Activated CD8-positive, alpha-beta memory T cell treated with anti-CD3 and anti-CD28 coated beads, Interleukin-2, amount 10 ng/mL, durations not matched to agents 7 days and 5 days (primary cell): ENCODE data around the gene LCP2. TPM values are rescaled to one million over a fixed set of nuclear protein-coding genes. Genes with fewer than 3 reads are reported as not detected.
A peak's percentile ranks its signal among the peaks of the same experiment; 100 is the strongest.

ENCODE experiments used
- ATAC-seq: fragments of 150-1000 bp; cut with Tn5 transposase; one replicate; pipeline ENCODE4 v1.10.0; 2021; ENCODE audit warnings: moderate library complexity
- CTCF ChIA-PET: fragments of 350-600 bp; sonication (Branson Sonifier 250); formaldehyde crosslinking; loops from one replicate; lab custom pipeline; 2021; ENCODE audit warnings: antibody characterized with exemption; lab: Charles Lee
- DNase-seq: peaks from one replicate; pipeline ENCODE4 v3.0.0-alpha.2; 2020
- H3K27ac Mint-ChIP-seq: one replicate; pipeline ENCODE4 v1.8.0; 2021; ENCODE audit warnings: mild to moderate bottlenecking, mixed read lengths
- H3K27me3 Mint-ChIP-seq: one replicate; pipeline ENCODE4 v1.8.0; 2021; ENCODE audit warnings: mixed read lengths
- H3K36me3 Mint-ChIP-seq: one replicate; pipeline ENCODE4 v1.8.0; 2021; ENCODE audit warnings: mild to moderate bottlenecking, mixed read lengths
- H3K4me1 Mint-ChIP-seq: one replicate; pipeline ENCODE4 v1.8.0; 2021; ENCODE audit warnings: mixed read lengths
- H3K4me3 Mint-ChIP-seq: one replicate; pipeline ENCODE4 v1.8.0; 2021; ENCODE audit warnings: mild to moderate bottlenecking, moderate library complexity, mixed read lengths
- H3K9me3 Mint-ChIP-seq: one replicate; pipeline ENCODE4 v1.8.0; 2022; ENCODE audit warnings: low read depth, mixed read lengths
- total RNA-seq, 2 experiments: library from RNA; stranded (reverse); gene quantifications; one replicate each; pipeline ENCODE4 v1.2.3, GENCODE V29; 2021

LCP2 gene
- total RNA-seq, 2 experiments from 2014 or later: 393 to 419 TPM

DNA sequence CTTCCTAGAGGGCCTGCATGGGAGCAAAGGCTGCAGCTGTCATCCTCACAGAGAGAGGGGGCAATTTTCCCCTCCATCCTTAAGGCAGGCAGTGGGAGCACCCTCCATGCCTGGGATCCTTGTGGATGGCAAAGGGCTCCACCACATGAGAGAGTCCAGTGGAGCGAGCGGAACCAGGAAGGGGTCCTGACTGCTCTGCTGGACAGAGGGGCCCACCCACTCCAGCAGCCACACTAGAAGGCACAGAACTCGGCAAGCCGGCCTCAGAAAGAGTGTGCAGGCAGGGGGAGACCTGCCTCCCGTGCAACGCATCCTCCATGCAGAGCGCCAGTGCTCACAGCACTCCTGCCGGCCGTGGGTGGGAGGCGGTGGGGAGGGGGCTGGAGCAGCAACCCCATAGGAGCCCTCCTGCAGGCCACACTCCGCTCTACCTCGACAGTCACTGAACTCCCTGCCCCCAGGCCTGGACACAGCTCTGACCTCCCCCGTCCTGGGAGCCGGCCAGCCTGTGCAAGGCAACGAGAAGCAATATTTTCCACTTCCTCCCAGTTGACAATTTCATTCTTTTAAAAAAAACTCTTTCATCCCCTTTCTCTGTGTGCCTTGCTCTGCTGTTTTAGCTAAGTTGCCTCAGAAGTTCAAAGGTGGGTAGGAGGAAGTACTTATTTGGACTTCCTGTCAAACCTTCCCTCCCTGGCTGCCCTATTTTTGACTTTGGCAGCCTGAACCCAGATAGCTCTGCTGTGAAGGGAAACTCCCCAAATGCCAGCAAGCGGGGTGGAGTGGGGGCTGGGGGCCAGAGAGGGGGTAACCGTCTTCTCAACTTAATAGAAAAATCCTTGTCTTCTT lies 5.3 kb upstream of the LCP2 start:
- Mint-ChIP-seq H3K4me1 (peaks cover 66% of the 10 kb centered on the region), H3K36me3 (no peaks in the 10 kb centered on the region)
- ATAC-seq: peak; percentile 94

DNA sequence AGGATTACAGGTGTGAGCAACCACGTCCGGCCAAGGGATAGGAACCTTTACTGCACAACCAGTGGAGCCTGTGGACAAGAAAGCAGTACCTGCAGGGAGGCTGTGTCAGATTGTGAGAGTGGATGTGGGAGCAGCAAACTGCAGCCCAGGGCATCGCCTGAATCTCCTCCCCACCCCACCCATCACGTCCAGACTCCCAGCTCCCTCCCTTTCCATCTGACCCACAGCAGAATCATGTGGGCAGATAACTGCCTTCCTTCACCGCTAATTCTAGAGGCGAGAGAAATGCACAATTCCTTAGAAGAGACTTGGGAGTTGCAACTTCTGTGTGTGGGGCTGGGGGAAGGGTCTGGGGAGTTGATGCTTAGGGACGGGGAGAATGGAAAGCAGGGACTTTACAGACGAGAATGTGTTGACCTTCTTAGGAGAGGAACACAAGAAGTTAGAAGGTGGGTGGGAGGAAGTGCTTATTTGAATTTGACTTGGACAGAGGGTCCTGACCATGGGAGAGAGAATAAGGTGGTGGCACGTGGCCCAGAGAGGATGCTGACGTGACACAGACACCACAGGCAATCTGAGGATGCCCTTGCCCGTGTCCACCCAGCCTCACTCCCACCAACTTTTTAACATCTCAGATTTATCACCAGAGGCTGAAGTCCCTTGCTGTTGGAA lies 4.5 kb upstream of the LCP2 start:
- DNase-seq (no peak), ATAC-seq (no peak)
- Mint-ChIP-seq H3K9me3 (no peaks in the 10 kb centered on the region), H3K36me3 (peaks cover 5% of the 10 kb centered on the region), H3K27me3 (no peaks in the 10 kb centered on the region), H3K27ac (peak overlapping the region; percentile 94), H3K4me3 (peak overlapping the region; percentile 62), H3K4me1 (peaks cover 68% of the 10 kb centered on the region)
- CTCF ChIA-PET: interaction anchor here (1.1 to 22.2 kb wide), 6 partner anchors 8 to 76 kb away, joined by 4 to 499 read pairs (median 8); no protein-coding TSS in a partner anchor

More for the DNA sequence above, 5.3 kb upstream of the LCP2 start:
- peak; percentile 71 for DNase-seq
- Mint-ChIP-seq H3K9me3 (no peaks in the 10 kb centered on the region), H3K27ac (peak overlapping the region; percentile 94), H3K4me3 (peak overlapping the region; percentile 62), H3K27me3 (no peaks in the 10 kb centered on the region)
- CTCF ChIA-PET: interaction anchor here (0.7 to 22.2 kb wide), 15 partner anchors 8 to 77 kb away, joined by 3 to 499 read pairs (median 4); no protein-coding TSS in a partner anchor

DNA sequence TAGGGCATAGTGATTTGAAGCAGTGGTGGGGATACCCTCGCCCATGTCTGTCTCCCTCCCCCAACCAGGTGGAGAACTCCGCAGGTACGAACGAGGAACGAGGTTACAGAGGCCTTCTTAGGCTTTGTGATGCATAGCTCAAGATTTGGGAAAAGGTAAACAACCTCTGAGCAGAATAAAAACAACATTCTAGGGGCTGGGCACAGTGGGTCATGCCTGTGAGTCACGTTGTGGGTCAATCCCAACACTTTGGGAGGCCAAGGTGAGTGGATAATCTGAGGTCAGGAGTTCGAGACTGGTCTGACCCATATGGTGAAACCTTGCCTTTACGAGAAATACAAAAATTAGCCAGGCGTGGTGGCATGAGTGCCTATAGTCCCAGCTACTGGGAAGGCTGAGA lies 3.6 kb upstream of the LCP2 start:
- Mint-ChIP-seq H3K9me3 (no peaks in the 10 kb centered on the region), H3K4me1 (peaks cover 61% of the 10 kb centered on the region), H3K36me3 (peaks cover 15% of the 10 kb centered on the region), H3K4me3 (no peak overlapping the region), H3K27me3 (no peaks in the 10 kb centered on the region), H3K27ac (peak overlapping the region; percentile 53)
- CTCF ChIA-PET: interaction anchor here (1.8 to 22.2 kb wide), 3 partner anchors 29 to 38 kb away, joined by 12 to 499 read pairs (median 234); no protein-coding TSS in a partner anchor
- ATAC-seq (no peak), DNase-seq (no peak)

DNA sequence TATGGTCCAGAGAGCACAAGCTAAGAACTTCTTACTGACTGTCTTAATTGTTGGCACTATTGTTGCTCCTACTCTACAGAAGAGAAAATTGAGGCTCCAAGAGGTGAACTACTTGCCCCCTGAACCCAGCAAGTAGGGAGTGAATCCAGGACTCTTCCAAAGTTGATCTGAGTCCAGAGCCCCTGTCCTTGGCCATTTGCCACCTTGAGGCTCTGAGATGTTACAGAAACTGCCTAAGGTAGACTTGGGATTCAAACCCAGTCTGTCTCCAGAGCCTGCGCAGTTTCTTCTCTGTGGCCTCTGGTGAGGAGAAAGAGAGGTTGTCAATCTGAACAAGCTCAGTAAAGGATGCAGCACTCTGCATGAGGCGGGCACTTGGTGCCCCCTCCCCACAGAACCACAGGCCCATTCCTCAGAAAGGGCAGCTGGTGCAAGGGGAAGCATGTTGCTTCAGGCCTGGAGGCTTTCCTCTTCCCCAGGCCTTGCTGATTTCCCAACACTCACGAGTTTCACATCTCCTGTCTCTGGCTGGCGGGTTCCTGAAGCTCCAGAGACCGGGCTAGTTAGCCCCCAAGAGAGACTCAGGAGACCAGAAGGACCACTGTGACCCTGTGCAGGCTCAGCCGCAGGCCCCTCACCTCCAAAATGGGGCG lies 2.9 kb upstream of the LCP2 start:
- Mint-ChIP-seq H3K27ac (no peak overlapping the region), H3K36me3 (peaks cover 22% of the 10 kb centered on the region), H3K4me3 (no peak overlapping the region), H3K27me3 (no peaks in the 10 kb centered on the region), H3K9me3 (no peaks in the 10 kb centered on the region), H3K4me1 (peaks cover 59% of the 10 kb centered on the region)
- DNase-seq (no peak), ATAC-seq (no peak)
- CTCF ChIA-PET: interaction anchor here (1.6 to 22.2 kb wide), 4 partner anchors 26 to 39 kb away, joined by 5 to 499 read pairs (median 123); no protein-coding TSS in a partner anchor

DNA sequence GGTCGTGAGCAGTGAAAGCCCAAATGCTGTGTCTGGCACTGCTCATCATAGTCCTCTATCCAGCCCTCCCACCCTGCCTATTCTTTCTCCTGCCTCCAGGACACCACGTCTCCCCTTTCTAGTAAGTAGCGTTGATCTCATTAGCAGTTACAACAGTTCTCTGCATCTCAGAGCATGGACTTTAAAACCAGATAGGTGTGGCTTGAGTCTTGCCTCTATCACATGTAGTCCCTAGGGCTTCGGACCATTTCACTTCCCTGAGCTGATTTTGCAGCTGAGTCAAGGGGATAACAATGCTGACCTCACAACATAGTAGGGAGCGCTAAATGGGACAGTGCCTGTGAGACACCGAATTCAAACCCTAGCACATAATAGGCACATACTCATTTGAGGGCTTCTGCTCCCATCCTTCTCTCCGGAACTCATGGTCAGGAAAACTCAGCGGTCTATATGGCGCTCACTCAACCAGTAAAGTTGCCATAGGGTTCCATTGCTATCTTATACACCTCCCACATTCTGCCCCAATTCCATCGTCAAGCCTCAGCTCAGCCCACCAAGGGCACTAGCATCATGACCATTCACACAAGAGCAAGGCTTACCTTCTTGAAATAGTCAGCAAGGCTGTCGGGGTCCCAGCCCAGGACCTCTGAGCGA lies 515 bp downstream of the LCP2 start:
- Mint-ChIP-seq H3K27ac (peak overlapping the region; percentile 95), H3K4me3 (peak overlapping the region; percentile 95), H3K4me1 (peaks cover 56% of the 10 kb centered on the region), H3K27me3 (no peaks in the 10 kb centered on the region), H3K36me3 (peaks cover 55% of the 10 kb centered on the region), H3K9me3 (no peaks in the 10 kb centered on the region)
- no peak for DNase-seq
- ATAC-seq: peak; percentile 5
- CTCF ChIA-PET: interaction anchor here (0.9 to 22.2 kb wide), 13 partner anchors 10 to 71 kb away, joined by 3 to 499 read pairs (median 10); no protein-coding TSS in a partner anchor

DNA sequence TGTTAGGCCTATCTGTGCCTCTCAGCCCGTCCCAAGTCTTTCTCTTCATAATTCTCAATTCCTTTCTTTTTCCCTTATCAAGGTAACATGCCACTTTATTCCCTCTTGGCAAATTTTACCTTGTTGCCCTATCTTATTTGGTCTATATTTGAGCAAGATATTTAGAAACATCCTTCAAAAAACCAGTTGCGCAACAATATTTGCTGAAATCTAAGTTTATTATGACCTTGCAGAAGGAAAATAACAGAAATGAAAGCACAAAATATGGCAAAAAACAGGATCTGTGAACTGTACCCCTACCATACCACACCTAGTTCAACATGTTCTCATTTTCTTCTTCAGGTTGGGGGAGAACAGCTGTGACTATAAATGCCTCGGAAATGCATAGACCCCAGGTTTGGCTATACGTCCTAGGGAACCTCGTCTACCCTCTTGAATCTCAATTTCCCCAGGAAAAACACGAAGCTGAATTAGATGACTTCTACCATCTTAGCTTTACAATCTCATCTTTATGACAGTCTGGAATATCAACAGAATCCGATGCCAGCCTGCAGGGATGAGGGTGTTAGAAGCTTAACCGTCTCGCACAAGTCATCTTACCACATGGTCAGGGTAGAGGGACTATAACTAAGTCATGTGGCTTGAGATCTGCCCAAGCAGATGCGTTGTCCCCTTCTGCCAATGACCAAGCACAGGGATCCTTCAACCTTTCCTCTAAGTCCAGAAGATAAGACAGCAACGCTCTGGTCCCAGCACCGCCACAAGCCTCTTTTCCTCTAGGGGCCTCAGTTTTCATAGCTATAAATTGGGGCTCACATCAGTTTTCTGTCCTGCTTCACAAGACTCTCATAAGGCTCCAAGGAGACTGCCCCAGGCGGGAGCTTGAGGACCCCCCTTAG lies 1.3 kb downstream of the LCP2 start:
- DNase-seq (no peak), ATAC-seq (no peak)
- Mint-ChIP-seq H3K27me3 (no peaks in the 10 kb centered on the region), H3K4me1 (peaks cover 56% of the 10 kb centered on the region), H3K27ac (peak overlapping the region; percentile 95), H3K4me3 (peak overlapping the region; percentile 95), H3K9me3 (no peaks in the 10 kb centered on the region), H3K36me3 (peaks cover 63% of the 10 kb centered on the region)
- CTCF ChIA-PET: interaction anchor here (0.9 to 22.2 kb wide), 11 partner anchors 9 to 70 kb away, joined by 3 to 499 read pairs (median 16); no protein-coding TSS in a partner anchor

DNA sequence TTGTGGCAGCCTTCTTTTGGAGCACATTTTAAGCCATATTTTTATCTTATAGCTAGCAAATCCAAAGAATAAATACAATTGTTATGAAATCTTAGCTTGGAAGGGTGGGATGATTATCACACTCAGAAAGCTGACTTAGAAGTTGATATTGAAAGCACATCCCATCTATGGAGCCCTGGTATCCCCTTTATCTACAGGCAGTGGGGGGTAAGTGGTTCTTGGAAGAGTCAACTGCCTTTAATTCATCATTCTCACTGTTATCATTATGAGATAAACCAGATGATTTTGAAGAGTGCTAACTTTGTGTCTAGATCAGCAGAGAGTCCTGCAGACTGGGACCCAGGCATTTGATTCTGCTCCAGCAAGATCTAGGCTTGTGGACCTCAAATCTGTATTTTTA lies 3.0 kb downstream of the LCP2 start:
- Mint-ChIP-seq H3K4me3 (peak overlapping the region; percentile 95), H3K27ac (peak overlapping the region; percentile 95), H3K4me1 (peaks cover 62% of the 10 kb centered on the region), H3K9me3 (no peaks in the 10 kb centered on the region), H3K36me3 (peaks cover 80% of the 10 kb centered on the region), H3K27me3 (no peaks in the 10 kb centered on the region)
- ATAC-seq (no peak), DNase-seq (no peak)
- CTCF ChIA-PET: interaction anchor here (1.0 to 22.2 kb wide), 6 partner anchors 9 to 48 kb away, joined by 3 to 499 read pairs (median 72); no protein-coding TSS in a partner anchor

DNA sequence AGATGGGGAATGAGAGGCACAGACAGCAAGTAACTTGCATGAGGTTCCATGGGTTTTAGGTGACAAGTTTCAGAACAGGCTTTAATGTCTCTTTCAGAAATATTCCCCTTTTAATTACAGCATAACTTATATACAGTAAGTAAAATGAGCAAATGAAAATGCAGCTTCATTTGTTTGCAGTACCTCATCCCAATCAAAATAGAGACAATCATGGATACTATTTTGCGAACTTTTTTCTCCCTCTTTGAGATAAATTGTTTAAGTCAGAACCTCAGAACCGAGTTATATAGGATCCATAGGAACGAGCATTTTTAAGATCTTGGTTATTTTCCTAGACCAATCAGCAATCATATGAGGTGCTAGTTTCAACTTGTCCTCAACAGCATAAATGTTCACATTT lies 3.5 kb downstream of the LCP2 start:
- Mint-ChIP-seq H3K27ac (peak overlapping the region; percentile 95), H3K4me1 (peaks cover 62% of the 10 kb centered on the region), H3K36me3 (peaks cover 84% of the 10 kb centered on the region), H3K9me3 (no peaks in the 10 kb centered on the region), H3K27me3 (no peaks in the 10 kb centered on the region), H3K4me3 (peak overlapping the region; percentile 95)
- ATAC-seq (no peak), DNase-seq (no peak)
- CTCF ChIA-PET: interaction anchor here (0.9 to 22.2 kb wide), 7 partner anchors 8 to 47 kb away, joined by 3 to 499 read pairs (median 35); no protein-coding TSS in a partner anchor

DNA sequence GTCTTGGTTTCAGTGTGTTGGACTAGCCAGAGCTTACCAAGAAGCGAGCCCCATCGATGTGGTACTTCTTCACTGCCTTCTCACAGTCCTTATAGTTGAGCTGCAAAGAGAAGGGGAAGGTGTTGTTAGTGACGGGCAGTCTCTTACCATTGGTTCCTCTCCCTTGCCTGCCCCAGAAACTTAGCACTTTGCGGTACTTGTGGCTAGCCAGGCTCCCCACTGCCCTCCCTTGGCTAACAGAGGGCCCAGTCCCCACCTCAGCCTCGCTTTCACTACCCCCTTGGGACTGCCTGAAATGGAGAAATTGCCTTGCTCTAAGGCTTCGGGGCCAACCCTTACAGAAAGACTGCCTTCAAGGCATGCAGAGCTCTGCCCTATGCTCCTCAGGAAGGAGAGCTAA lies 4.3 kb downstream of the LCP2 start:
- CTCF ChIA-PET: interaction anchor here (0.9 to 22.2 kb wide), 8 partner anchors 9 to 67 kb away, joined by 3 to 499 read pairs (median 23); no protein-coding TSS in a partner anchor
- peaks cover 92% of the 10 kb centered on the region for H3K36me3 Mint-ChIP-seq
- ATAC-seq (peak; percentile 62), DNase-seq (peak; percentile 95)
- H3K27me3 Mint-ChIP-seq: no peaks in the 10 kb centered on the region
- peak overlapping the region; percentile 95 for H3K4me3 Mint-ChIP-seq
- peaks cover 63% of the 10 kb centered on the region for H3K4me1 Mint-ChIP-seq
- H3K27ac Mint-ChIP-seq: peak overlapping the region; percentile 95
- no peaks in the 10 kb centered on the region for H3K9me3 Mint-ChIP-seq

DNA sequence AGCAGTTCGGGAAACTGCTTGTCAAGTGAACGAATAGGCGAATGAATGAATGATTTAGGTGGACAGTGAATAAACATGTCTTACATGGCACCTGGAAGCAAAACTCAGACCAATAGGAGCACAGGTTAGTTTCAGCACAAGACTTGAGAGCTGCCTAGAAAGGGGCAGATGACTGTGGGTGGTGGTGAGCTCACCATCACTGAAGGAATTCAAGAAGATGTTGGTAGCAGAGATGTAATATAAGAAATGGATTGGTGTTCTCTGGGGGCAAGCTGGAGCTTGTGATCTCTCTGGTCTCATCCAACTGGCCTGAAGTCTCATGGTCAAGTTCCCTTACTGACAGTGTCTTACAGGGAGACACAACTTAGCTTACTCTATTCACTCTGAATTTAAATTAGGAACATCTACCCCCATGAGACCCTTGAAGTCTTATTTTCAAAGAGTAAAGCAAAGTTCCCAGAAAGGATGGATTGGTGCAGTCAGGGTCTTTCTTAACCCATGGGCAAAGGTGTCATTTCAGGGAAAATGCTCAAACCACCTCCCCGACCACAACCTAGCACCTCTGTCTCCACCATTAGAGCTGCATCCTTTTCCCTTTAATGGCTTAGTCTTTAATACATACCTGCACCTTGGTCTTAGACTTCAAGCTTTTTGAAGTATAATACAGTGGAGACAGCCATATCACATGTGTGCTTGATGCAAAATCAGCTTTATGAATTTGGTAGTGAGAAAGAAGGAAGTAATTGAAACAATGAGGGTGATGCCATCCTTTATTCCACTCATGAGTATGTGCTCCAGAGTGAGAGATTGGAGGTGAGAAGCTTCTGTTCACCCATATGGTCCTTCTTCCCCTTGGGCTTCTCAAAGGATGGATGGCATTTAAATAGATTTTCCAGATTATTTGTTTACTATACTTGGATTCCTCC lies 5.1 kb downstream of the LCP2 start:
- H3K27me3 Mint-ChIP-seq: no peaks in the 10 kb centered on the region
- ATAC-seq (peak; percentile 4), DNase-seq (peak; percentile 69)
- peak overlapping the region; percentile 95 for H3K27ac Mint-ChIP-seq
- H3K9me3 Mint-ChIP-seq: no peaks in the 10 kb centered on the region
- H3K4me1 Mint-ChIP-seq: peaks cover 65% of the 10 kb centered on the region
- H3K4me3 Mint-ChIP-seq: peak overlapping the region; percentile 95
- peaks cover 98% of the 10 kb centered on the region for H3K36me3 Mint-ChIP-seq
- CTCF ChIA-PET: interaction anchor here (1.1 to 22.2 kb wide), 8 partner anchors 10 to 66 kb away, joined by 3 to 499 read pairs (median 23); no protein-coding TSS in a partner anchor

DNA sequence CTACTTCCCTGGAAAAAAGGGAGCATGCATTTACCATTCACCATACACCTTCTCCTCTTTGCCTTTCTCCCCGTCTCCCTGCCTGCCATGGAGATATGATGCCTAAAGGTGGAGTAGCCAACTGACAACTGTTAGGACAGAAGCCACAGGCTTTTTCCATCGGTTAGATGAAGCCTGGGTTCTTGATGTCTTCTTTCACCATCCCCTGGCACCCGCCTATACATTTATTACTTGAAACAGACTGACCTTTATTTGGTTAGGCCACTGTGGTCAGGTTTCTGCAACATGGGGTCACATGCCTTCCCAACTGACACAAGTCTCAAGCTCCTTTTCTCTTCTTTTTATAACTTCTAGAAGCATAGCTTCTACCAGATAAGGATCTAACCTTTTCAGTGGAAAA lies 7.1 kb downstream of the LCP2 start:
- H3K27me3 Mint-ChIP-seq: no peaks in the 10 kb centered on the region
- peaks cover 98% of the 10 kb centered on the region for H3K36me3 Mint-ChIP-seq
- H3K9me3 Mint-ChIP-seq: no peaks in the 10 kb centered on the region
- H3K4me1 Mint-ChIP-seq: peaks cover 85% of the 10 kb centered on the region
- H3K27ac Mint-ChIP-seq: peak overlapping the region; percentile 95
- peak overlapping the region; percentile 95 for H3K4me3 Mint-ChIP-seq
- DNase-seq: no peak
- CTCF ChIA-PET: interaction anchor here (0.7 to 22.2 kb wide), 7 partner anchors 8 to 1098 kb away, joined by 3 to 499 read pairs (median 35); no protein-coding TSS in a partner anchor
- no peak for ATAC-seq
